IPS DF 4.7 (cell line): ENCODE results near the gene MTOR.

Source experiments
- DNase-seq: peaks from one replicate; pipeline ENCODE4 v3.0.0-alpha.2; 2013; ENCODE audit warnings: low spot score; ENCODE audit errors: extremely low read depth

Gene MTOR

GRCh38 chr1:11151826-11152612, 110.3 kb downstream of the MTOR start:
- DNase-seq: no peak

GRCh38 chr1:11151114-11151513, 111.2 kb downstream of the MTOR start:
- DNase-seq: no peak

- no peak for DNase-seq
These were observed 112.0 kb downstream of the MTOR start for GRCh38 chr1:11150326-11150725.

GRCh38 chr1:11147197-11147770, 115.1 kb downstream of the MTOR start:
- no peak for DNase-seq

GRCh38 chr1:11145741-11146140, 116.6 kb downstream of the MTOR start:
- no peak for DNase-seq

GRCh38 chr1:11144570-11145256, 117.6 kb downstream of the MTOR start:
- DNase-seq: no peak

GRCh38 chr1:11143907-11144306, 118.4 kb downstream of the MTOR start:
- DNase-seq: no peak

GRCh38 chr1:11143401-11143800, 119.0 kb downstream of the MTOR start:
- no peak for DNase-seq

- DNase-seq: no peak
These were observed 119.5 kb downstream of the MTOR start for GRCh38 chr1:11142618-11143391.

GRCh38 chr1:11138952-11139351, 123.4 kb downstream of the MTOR start:
- DNase-seq: no peak

- no peak for DNase-seq
These were observed 124.3 kb downstream of the MTOR start for GRCh38 chr1:11138029-11138428.

GRCh38 chr1:11134898-11135266, 127.5 kb downstream of the MTOR start:
- DNase-seq: no peak

GRCh38 chr1:11134251-11134897, 128.0 kb downstream of the MTOR start:
- DNase-seq: no peak

- DNase-seq: no peak
These were observed 129.6 kb downstream of the MTOR start for GRCh38 chr1:11132563-11133293.

- no peak for DNase-seq
These were observed 130.5 kb downstream of the MTOR start for GRCh38 chr1:11131816-11132215.

GRCh38 chr1:11130406-11130805, 131.9 kb downstream of the MTOR start:
- DNase-seq: no peak

GRCh38 chr1:11129649-11130390, 132.5 kb downstream of the MTOR start:
- DNase-seq: no peak

- no peak for DNase-seq
These were observed 135.8 kb downstream of the MTOR start for GRCh38 chr1:11126569-11126968.

- no peak for DNase-seq
These were observed 136.4 kb downstream of the MTOR start for GRCh38 chr1:11125931-11126330.

GRCh38 chr1:11124965-11125364, 137.4 kb downstream of the MTOR start:
- no peak for DNase-seq
